GM11168 (cell line): ENCODE results near the gene SLC6A8.
"Not testable (repeated sequence)": the region's sequence is repeated elsewhere in the genome, so short reads cannot be mapped to it uniquely, and the experiment has no call there.

Experiments
- in situ Hi-C: fragments of 300-500 bp; cut with MboI; formaldehyde crosslinking; loops from one replicate; pipeline ENCODE4 v1.12.0; 2022; ENCODE audit warnings: low sequenced_read_pairs; ENCODE audit not compliant: unreplicated experiment

Gene SLC6A8

GRCh38 chrX:153704021-153704526 lies 16.3 kb downstream of the SLC6A8 start:
- in situ Hi-C loops: no loop called here

- in situ Hi-C loops: not testable (repeated sequence)
Observed at GRCh38 chrX:153704631-153705402, 17.1 kb downstream of the SLC6A8 start.

GRCh38 chrX:153705403-153706060 lies 17.8 kb downstream of the SLC6A8 start:
- in situ Hi-C loops: not testable (repeated sequence)

- in situ Hi-C loops: no loop called here
Observed at GRCh38 chrX:153706799-153707198, 19.1 kb downstream of the SLC6A8 start.

- in situ Hi-C loops: no loop called here
Observed at GRCh38 chrX:153707406-153707805, 19.7 kb downstream of the SLC6A8 start.

- in situ Hi-C loops: no loop called here
Observed at GRCh38 chrX:153708415-153708814, 20.7 kb downstream of the SLC6A8 start.

GRCh38 chrX:153709726-153710674 lies 22.3 kb downstream of the SLC6A8 start:
- in situ Hi-C loops: no loop called here

- in situ Hi-C loops: no loop called here
Observed at GRCh38 chrX:153714256-153714655, 26.5 kb downstream of the SLC6A8 start.

- in situ Hi-C loops: no loop called here
Observed at GRCh38 chrX:153717445-153717844, 29.7 kb downstream of the SLC6A8 start.

- in situ Hi-C loops: no loop called here
Observed at GRCh38 chrX:153719238-153719637, 31.5 kb downstream of the SLC6A8 start.

- in situ Hi-C loops: no loop called here
Observed at GRCh38 chrX:153719701-153720100, 32.0 kb downstream of the SLC6A8 start.

GRCh38 chrX:153722704-153723350 lies 35.1 kb downstream of the SLC6A8 start:
- in situ Hi-C loops: no loop called here

- in situ Hi-C loops: no loop called here
Observed at GRCh38 chrX:153723351-153724251, 35.9 kb downstream of the SLC6A8 start.

- in situ Hi-C loops: no loop called here
Observed at GRCh38 chrX:153724252-153725038, 36.7 kb downstream of the SLC6A8 start, which contains the start of the genes ABCD1 and BCAP31. TSS of gene ABCD1 (plus strand) at chrX:153724856. CDS start at chrX:153725267, 411 bp downstream. TSS of gene BCAP31 (minus strand) at chrX:153724387. CDS start at chrX:153723244, 1,143 bp downstream.

- in situ Hi-C loops: no loop called here
Observed at GRCh38 chrX:153725039-153725831, 37.5 kb downstream of the SLC6A8 start.

GRCh38 chrX:153725832-153726285 lies 38.1 kb downstream of the SLC6A8 start:
- in situ Hi-C loops: no loop called here
